Chondrocyte (in vitro differentiated cells): ENCODE results near the gene PLEKHN1. TPM values are rescaled to one million over a fixed set of nuclear protein-coding genes. Genes with fewer than 3 reads are reported as not detected.

Experiments
- DNase-seq: peaks from one replicate; pipeline ENCODE4 v3.0.0; 2021; ENCODE audit warnings: mixed read lengths, low spot score
- H3K27ac Mint-ChIP-seq: one replicate; pipeline ENCODE4 v1.8.0; 2021; ENCODE audit warnings: mild to moderate bottlenecking, moderate library complexity, mixed read lengths; ENCODE audit not compliant: unreplicated experiment
- H3K27me3 Mint-ChIP-seq: 2 replicates; pipeline ENCODE4 v1.8.0; 2021; ENCODE audit warnings: low read depth, mixed read lengths
- H3K36me3 Mint-ChIP-seq: 2 replicates; pipeline ENCODE4 v1.8.0; 2021; ENCODE audit warnings: low read depth, mixed read lengths
- H3K4me1 Mint-ChIP-seq: 2 replicates; pipeline ENCODE4 v1.8.0; 2021; ENCODE audit warnings: low read depth, mild to moderate bottlenecking, mixed read lengths
- H3K4me3 Mint-ChIP-seq: one replicate; pipeline ENCODE4 v1.8.0; 2021; ENCODE audit warnings: mild to moderate bottlenecking, moderate library complexity, mixed read lengths; ENCODE audit not compliant: unreplicated experiment
- H3K9me3 Mint-ChIP-seq: 2 replicates; pipeline ENCODE4 v1.8.0; 2021; ENCODE audit warnings: low read depth, mixed read lengths
- CTCF ChIP-seq: fragments of 200-600 bp; sonication (generic); IDR thresholded peaks from 2 replicates; pipeline ENCODE4 v1.5.0; 2021; ENCODE audit warnings: antibody characterized with exemption, mild to moderate bottlenecking, moderate library complexity
- total RNA-seq: library from RNA; stranded (reverse); gene quantifications from 3 replicates; pipeline ENCODE4 v1.2.1, GENCODE V29; 2021

PLEKHN1 gene
- total RNA-seq, 1 donor from 2014 or later, result 0.17 TPM

DNA sequence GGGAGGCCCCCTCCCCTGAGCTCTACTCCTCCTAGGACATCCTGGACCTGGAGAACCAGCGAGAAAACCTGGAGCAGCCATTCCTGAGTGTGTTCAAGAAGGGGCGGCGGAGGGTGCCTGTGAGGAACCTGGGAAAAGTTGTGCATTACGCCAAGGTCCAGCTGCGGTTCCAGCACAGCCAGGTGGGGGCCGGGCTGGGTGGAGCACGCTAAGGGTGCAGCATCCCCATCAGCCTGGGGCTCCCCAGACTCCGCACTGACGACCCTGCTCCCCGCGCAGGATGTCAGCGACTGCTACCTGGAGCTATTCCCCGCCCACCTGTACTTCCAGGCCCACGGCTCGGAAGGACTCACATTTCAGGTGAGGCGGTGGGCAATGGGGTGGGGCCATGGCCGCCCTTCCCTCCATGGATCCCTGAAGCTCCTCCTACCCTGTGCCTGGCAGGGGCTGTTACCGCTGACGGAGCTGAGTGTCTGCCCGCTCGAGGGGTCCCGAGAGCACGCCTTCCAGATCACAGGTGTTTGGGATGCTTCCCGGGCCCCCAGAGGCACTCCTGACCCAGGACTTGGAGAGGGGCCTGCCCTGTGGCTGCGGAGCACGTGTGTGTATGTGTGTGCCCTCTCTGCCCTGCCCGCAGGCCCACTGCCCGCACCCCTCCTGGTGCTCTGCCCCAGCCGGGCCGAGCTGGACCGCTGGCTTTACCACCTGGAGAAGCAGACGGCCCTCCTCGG, 4.1 kb downstream of the PLEKHN1 start:
- no peak for TF ChIP-seq CTCF
- Mint-ChIP-seq H3K36me3 (no peaks in the 10 kb centered on the region), H3K27ac (no peak overlapping the region), H3K9me3 (no peaks in the 10 kb centered on the region), H3K27me3 (peaks cover 6% of the 10 kb centered on the region), H3K4me1 (peaks cover 6% of the 10 kb centered on the region), H3K4me3 (no peak overlapping the region)
- no peak for DNase-seq

DNA sequence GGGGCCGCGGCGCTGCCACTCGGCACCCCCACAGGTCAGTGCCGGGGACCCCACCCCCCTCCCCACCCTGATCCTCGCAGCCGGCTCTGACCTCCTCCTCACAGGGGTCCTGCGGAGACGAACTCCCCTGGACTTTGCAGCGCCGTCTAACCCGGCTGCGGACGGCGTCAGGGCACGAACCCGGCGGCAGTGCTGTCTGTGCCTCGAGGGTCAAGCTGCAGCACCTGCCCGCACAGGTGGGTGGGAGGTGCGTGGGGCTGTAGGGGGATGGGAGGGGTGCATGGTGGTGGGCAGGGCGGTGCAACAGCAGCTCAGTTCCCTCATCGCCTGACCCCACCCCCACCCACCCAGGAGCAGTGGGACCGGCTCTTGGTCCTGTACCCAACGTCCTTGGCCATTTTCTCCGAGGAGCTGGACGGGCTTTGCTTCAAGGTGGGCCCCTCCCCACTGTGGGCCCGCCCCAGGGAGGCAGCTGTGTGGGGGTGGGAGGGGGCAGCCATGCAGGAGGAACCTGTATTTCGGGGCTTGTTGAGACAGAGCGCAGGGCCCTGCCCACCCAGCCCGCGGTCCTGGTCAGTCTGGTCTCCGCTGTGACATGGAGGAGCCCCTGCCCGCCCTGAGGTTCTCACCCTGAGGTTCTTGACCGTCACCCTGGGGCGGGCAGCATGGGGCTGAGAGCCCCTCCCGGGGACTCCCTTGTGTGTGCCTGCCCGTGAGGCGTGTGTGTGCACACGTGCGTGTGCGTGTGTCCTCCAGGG, 4.9 kb downstream of the PLEKHN1 start:
- no peak overlapping the region for H3K27ac Mint-ChIP-seq
- peaks cover 10% of the 10 kb centered on the region for H3K27me3 Mint-ChIP-seq
- no peaks in the 10 kb centered on the region for H3K9me3 Mint-ChIP-seq
- TF ChIP-seq CTCF, result no peak
- no peak overlapping the region for H3K4me3 Mint-ChIP-seq
- no peak for DNase-seq
- H3K36me3 Mint-ChIP-seq, result no peaks in the 10 kb centered on the region
- peaks cover 6% of the 10 kb centered on the region for H3K4me1 Mint-ChIP-seq

DNA sequence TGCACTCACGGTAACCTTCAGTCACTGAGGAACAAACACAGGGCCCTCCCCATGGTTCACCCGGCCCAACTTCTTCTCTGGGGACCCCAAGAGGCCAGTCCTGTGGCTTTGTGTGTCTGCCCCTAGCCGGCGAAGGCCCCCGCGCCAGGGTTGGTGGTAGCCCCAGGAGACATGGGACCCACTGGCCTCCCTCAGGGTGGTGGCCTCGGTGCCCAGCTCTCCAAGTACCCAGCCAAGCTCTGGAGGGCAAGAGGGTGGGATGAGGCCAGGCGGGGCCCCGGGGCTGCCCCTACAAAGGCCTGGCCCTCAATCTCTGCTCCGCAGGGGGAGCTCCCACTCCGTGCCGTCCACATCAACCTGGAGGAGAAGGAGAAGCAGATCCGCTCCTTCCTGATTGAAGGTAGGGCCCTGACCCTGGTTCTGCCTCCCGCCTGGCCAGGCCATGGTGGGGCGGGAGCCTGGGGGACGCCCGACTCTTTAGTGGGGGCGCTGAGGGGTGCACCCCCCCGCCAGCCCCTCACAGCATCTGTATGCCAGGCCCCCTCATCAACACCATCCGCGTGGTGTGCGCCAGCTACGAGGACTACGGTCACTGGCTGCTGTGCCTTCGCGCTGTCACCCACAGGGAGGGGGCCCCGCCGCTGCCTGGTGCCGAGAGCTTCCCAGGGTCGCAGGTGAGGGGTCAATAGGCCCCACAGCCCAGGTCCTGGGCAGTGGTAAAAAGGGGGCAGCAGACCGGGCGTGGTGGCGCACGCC, 5.6 kb downstream of the PLEKHN1 start:
- DNase-seq, result no peak
- no peak for TF ChIP-seq CTCF
- peaks cover 10% of the 10 kb centered on the region for H3K27me3 Mint-ChIP-seq
- H3K9me3 Mint-ChIP-seq, result no peaks in the 10 kb centered on the region
- no peaks in the 10 kb centered on the region for H3K36me3 Mint-ChIP-seq
- H3K27ac Mint-ChIP-seq, result no peak overlapping the region
- H3K4me1 Mint-ChIP-seq, result peaks cover 3% of the 10 kb centered on the region
- no peak overlapping the region for H3K4me3 Mint-ChIP-seq

GRCh38 chr1:972726-973458, 6.6 kb downstream of the PLEKHN1 start:
- peaks cover 10% of the 10 kb centered on the region for H3K27me3 Mint-ChIP-seq
- no peak for DNase-seq
- no peaks in the 10 kb centered on the region for H3K9me3 Mint-ChIP-seq
- no peak for TF ChIP-seq CTCF
- no peaks in the 10 kb centered on the region for H3K36me3 Mint-ChIP-seq
- no peak overlapping the region for H3K27ac Mint-ChIP-seq
- H3K4me1 Mint-ChIP-seq, result no peaks in the 10 kb centered on the region
- no peak overlapping the region for H3K4me3 Mint-ChIP-seq
